Psoas muscle (tissue), 8 donors: ENCODE results near the gene S100A7. TPM values are rescaled to one million over a fixed set of nuclear protein-coding genes. Genes with fewer than 3 reads are reported as not detected.

ENCODE experiments used
- ATAC-seq, 4 donors: fragments of 200-7000 bp; cut with Tn5 transposase; one replicate each; pipeline ENCODE4 v1.9.1; 2020; ENCODE audit warnings: moderate library complexity in 3 of 4, mild to moderate bottlenecking in 2 of 4
- DNase-seq, 2 donors: peaks; one replicate each; pipeline ENCODE4 v3.0.0-alpha.2; 2020
- H3K27ac ChIP-seq: fragments of 200-600 bp; one replicate; pipeline ENCODE4 v1.8.0; 2022
- H3K27me3 ChIP-seq, 3 donors: fragments of 200-600 bp in 1 of 3; one replicate each; pipeline versions ENCODE4 v1.6.1 to v1.8.0; 2013 to 2022; ENCODE audit warnings: low read length in 2 of 3, mild to moderate bottlenecking in 2 of 3, moderate library complexity in 1 of 3; ENCODE audit not compliant: insufficient read depth in 3 of 3
- H3K36me3 ChIP-seq, 2 donors: fragments of 200-600 bp in 1 of 2; one replicate each; pipeline versions ENCODE4 v1.6.1 to v1.8.0; 2013 to 2022; ENCODE audit warnings: low read depth in 1 of 2, mild to moderate bottlenecking in 1 of 2, moderate library complexity in 1 of 2; ENCODE audit not compliant: insufficient read depth in 1 of 2
- H3K4me1 ChIP-seq: fragments of 200-600 bp; one replicate; pipeline ENCODE4 v1.8.0; 2022
- H3K4me3 ChIP-seq: fragments of 200-600 bp; one replicate; pipeline ENCODE4 v1.8.0; 2022; ENCODE audit warnings: mild to moderate bottlenecking
- H3K9me3 ChIP-seq: fragments of 200-600 bp; one replicate; pipeline ENCODE4 v1.8.0; 2022
- WGBS, 3 donors: extraction: QIAGEN DNeasy Blood & Tissue Kit; methylation state at CpG; one replicate each; pipeline versions ENCODE4 v1.1.6 to v1.1.7; 2013; 5-methylcytosine and 5-hydroxymethylcytosine counted together
- intact Hi-C, 2 donors: fragments of 100-400 bp; cut with DNase I; formaldehyde crosslinking; loops; one replicate each; pipeline versions ENCODE4 v1.11.0 to v1.14.2; 2022
- polyA plus RNA-seq, 3 donors: library from polyadenylated mRNA; stranded (reverse); fragments of 200-250 nt; gene quantifications; one replicate each; pipeline ENCODE4 v1.2.3, GENCODE V29; 2013
- total RNA-seq, 4 donors: library from RNA; stranded (reverse); fragmentation: NEBNext Ultra II Directional in 2 of 4; extraction: Animal tissue kit (Norgen Biotek cat#: 25700) in 2 of 4; gene quantifications; one replicate each; pipeline versions ENCODE4 v1.2.1 to v1.2.4, GENCODE V29; 2021 to 2023
- TF ChIP-seq, protein P1 (sequence below): fragments of 200-600 bp; IDR thresholded peaks from one replicate; pipeline ENCODE4 v1.8.0; 2022; ENCODE audit warnings: antibody characterized with exemption
- donor health status: healthy with polysubstance abuse.
- donor health status: DM: no; HTN: no; CAD: no; lungs with moderate emphysema.
- donor health status: Bipolar disorder and iron deficiency.
- donor health status: healthy.
- donor health status: DM: yes; HTN: yes; CAD: no.
- donor health status: DM: no; HTN: no; CAD: no.
- donor health status: DM: no; HTN: no; CAD: no.
- donor health status: DM: yes; HTN: yes; CAD: no.

S100A7 gene
- total and polyA plus RNA-seq, 7 donors: 0.60 TPM; not detected in 6

DNA sequence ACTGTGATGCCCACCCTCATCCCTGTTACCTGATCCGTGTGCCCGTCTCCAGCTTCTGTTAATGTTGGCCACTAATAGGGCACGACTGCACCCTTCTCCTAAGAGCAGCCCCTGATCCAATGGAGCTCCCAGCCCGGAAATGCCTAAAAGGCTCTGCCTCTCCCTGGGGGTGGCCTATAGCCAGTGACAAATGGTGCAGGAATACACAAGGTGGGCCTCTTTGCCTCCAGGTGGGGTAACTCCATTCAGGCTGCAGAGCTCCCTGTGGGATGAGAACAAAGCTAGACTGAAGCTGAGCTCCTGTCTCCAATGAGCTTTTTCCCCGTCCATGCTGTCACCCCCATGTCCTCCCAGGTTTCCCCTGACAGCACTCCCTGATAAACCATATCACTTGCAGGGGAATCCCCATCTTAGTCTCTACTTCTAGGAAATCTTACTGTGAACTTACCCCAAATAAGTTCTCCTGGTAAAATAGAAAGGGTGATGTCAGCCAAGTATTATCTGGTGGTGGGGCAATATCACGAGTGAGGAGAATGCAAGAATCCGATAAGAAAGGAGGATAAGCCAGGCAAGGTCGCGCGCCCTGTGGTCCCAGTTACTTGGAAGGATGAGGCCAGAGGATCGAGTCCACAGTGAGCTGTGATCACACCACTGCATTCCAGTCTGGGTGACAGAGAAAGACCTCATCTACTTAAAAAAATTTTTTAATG, 25.6 kb downstream of the S100A7 start:
- Histone ChIP-seq H3K4me3 (no peak overlapping the region), H3K27ac (no peak overlapping the region), H3K4me1 (no peaks in the 10 kb centered on the region), H3K9me3 (no peaks in the 10 kb centered on the region), H3K36me3 (no peaks in the 10 kb centered on the region), H3K27me3 (peaks cover 0 to 4% (median 0%) of the 10 kb centered on the region in 3 donors)
- no peak for ATAC-seq
- intact Hi-C loops: no loop called here
- WGBS, 3 donors: 74 to 81% (median 75%) methylated on average over 11 of the region's 11 CpGs
- no peak for DNase-seq
- TF ChIP-seq, protein P1, sequence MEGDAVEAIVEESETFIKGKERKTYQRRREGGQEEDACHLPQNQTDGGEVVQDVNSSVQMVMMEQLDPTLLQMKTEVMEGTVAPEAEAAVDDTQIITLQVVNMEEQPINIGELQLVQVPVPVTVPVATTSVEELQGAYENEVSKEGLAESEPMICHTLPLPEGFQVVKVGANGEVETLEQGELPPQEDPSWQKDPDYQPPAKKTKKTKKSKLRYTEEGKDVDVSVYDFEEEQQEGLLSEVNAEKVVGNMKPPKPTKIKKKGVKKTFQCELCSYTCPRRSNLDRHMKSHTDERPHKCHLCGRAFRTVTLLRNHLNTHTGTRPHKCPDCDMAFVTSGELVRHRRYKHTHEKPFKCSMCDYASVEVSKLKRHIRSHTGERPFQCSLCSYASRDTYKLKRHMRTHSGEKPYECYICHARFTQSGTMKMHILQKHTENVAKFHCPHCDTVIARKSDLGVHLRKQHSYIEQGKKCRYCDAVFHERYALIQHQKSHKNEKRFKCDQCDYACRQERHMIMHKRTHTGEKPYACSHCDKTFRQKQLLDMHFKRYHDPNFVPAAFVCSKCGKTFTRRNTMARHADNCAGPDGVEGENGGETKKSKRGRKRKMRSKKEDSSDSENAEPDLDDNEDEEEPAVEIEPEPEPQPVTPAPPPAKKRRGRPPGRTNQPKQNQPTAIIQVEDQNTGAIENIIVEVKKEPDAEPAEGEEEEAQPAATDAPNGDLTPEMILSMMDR: no peak

DNA sequence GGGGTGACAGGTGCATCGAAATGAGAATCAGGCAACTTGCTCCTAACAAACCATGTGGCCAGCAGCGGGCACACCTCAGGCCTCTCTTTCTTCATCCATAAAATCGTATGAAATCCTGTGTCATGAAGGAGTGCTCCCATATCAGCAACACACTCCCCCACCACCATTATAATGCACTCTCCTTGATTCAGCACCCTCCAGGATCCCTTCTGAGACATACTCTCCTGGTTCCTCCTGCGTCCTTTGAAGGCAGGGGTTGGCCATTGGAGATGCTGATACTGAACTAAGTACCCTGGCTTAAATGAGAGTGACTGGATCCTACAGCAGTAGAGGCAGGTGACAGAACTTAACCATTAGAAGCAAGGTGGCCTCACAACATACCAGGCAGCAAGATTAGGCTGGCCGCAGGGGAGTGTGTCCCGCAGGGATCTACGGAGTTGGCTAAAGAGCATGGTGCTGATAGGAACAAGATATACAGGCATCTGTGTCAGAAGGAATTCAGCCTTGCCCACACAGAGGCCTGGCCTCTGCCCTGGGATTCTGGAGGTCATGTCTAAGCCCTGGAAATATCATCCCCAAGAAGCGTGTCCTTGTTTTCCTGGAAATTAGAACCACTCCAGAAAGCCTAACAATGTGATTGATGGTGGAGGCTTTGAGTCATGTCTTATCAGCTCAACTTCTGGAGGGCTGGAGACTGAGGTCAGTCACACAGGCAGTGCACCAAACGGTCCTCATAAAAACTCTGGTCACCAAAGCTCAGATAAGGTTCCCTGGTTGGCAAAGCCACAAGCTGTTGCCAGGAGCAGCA, 27.4 kb downstream of the S100A7 start:
- H3K36me3 ChIP-seq: no peaks in the 10 kb centered on the region
- no peaks in the 10 kb centered on the region for H3K9me3 ChIP-seq
- H3K4me1 ChIP-seq: no peaks in the 10 kb centered on the region
- DNase-seq (no peak), ATAC-seq (no peak)
- TF ChIP-seq, protein P1: no peak
- H3K4me3 ChIP-seq: no peak overlapping the region
- no peaks in the 10 kb centered on the region for H3K27me3 ChIP-seq
- H3K27ac ChIP-seq: no peak overlapping the region
- WGBS, 3 donors: 57 to 65% (median 59%) methylated on average over 9 of the region's 9 CpGs
- intact Hi-C loops: no loop called here

DNA sequence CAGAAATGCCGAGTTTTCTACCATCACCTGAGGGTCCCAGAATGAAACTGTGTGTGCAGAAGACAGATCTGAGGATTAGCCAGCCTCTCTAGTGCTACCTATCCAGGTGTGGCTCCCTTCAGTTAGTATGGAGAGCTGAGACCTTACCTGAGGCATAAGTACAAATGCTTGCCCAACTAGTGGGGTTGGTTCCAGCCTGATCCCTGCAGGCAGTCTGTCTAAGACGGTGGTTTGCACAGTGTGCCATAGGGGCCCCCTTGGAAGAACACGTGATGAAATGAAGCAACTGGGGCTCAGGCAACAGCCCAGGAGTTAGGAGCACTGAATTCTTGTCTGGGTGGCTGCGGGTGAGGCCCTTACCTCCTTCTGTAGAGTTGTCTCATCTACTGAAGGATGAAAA, 28.5 kb downstream of the S100A7 start:
- Histone ChIP-seq H3K9me3 (no peaks in the 10 kb centered on the region), H3K27ac (no peak overlapping the region), H3K36me3 (no peaks in the 10 kb centered on the region), H3K4me3 (no peak overlapping the region), H3K27me3 (no peaks in the 10 kb centered on the region), H3K4me1 (no peaks in the 10 kb centered on the region)
- TF ChIP-seq, protein P1: no peak
- DNase-seq: no peak
- intact Hi-C loops: no loop called here
- WGBS, 3 donors: 51 to 59% (median 52%) methylated on average over 4 of the region's 4 CpGs
- no peak for ATAC-seq

GRCh38 chr1:153431427-153431826, 29.0 kb downstream of the S100A7 start:
- WGBS, 3 donors: 72 to 74% (median 73%) methylated on average over 3 of the region's 3 CpGs
- Histone ChIP-seq H3K4me1 (no peaks in the 10 kb centered on the region), H3K27me3 (no peaks in the 10 kb centered on the region), H3K9me3 (no peaks in the 10 kb centered on the region), H3K27ac (no peak overlapping the region), H3K4me3 (no peak overlapping the region), H3K36me3 (no peaks in the 10 kb centered on the region)
- ATAC-seq: no peak
- DNase-seq: no peak
- intact Hi-C loops: no loop called here
- TF ChIP-seq, protein P1: no peak
